GM21737 (cell line): ENCODE data around the gene GRIFIN.

Source experiments
- ATAC-seq: cut with Tn5 transposase; IDR thresholded peaks from one replicate; pipeline ENCODE4 v1.9.1; 2021; ENCODE audit warnings: mild to moderate bottlenecking, moderate library complexity; ENCODE audit not compliant: unreplicated experiment

GRIFIN gene

GRCh38 chr7:2513702-2514101 lies 37.5 kb upstream of the GRIFIN start:
- no peak for ATAC-seq

DNA sequence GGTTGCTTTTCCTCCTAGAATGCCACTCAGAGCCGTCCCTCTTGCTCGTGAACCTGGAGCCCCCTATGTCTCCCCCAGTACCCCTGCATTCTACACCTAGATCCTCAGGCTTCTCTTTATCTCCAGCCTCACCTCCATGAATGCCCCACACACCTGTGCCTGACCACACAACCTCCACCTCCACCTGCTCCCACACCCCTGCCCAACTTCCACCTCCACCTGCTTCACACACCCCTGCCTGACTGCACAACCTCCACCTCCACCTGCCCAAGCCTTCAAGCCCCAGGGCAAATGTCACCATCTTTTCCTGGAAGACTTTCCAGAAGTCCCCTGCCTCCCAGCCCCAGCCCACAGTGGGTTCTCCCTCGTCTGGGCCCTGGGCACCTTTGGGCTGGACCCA lies 36.5 kb upstream of the GRIFIN start:
- ATAC-seq: no peak

DNA sequence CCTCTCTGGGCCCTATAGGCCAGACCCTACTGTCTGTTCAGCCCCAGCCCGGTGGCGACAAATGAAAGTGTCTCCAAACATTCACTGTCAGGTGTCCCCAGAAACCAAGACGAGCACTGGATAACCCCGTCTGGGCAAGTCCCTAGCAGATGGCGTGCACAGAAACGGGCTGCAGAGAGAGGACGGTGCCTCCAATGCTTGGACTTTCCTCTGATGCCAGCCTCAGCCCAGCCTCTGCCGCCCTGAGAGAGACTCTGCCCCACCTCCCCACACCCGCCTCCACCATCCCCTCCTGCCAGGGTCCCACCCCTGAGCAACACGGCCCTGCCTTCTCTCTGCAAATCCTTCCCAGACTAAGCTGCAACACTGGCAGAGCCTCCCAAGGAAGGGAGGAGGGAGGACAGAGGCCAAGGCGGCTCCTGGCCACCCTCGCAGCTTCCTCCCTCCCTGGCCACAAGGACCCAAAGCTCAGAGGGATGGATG lies 36.0 kb upstream of the GRIFIN start:
- no peak for ATAC-seq

- no peak for ATAC-seq
Measured at GRCh38 chr7:2511769-2512168, 35.6 kb upstream of the GRIFIN start.

DNA sequence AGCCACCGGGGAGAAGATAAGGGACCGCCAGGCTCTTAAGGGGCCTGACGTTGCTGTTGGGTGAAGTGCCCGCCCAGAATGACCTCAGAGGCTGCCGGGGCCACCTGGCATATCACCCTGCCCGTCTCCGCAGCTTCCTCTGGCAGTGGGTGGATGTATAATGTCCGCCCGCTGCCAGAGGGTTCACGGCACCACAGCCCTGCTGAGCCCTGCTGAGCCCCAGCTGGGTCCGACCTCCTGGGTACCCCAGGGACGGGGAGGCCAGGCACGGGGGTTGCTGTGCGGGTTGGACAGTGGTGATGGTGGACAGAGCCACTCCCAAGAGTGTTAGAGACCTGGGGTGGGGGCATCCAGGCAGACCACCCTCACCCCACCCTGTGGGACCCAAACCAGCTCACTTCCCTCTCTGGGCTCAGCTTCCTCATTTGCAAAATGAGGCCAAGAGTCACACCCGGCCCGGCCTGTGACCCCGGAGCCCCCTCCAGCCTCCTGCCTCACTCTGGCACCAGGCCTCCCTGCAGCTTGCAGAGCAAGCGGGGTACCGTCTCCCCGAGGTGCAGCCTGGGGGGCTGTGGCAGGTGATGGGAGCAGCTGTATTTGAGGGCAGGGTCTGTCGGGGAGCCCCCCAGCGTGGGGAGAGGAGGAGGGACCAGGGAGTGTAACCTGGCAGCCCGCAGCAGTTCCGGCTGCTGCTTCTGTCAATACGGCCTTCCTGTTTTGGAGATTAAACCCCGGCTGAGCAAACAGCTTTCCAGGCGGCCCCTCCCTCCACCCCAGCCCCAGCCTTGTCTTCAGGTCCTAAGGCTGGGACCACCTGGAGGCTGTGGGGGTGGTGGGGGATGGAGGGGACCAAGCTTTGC lies 34.9 kb upstream of the GRIFIN start:
- no peak for ATAC-seq

DNA sequence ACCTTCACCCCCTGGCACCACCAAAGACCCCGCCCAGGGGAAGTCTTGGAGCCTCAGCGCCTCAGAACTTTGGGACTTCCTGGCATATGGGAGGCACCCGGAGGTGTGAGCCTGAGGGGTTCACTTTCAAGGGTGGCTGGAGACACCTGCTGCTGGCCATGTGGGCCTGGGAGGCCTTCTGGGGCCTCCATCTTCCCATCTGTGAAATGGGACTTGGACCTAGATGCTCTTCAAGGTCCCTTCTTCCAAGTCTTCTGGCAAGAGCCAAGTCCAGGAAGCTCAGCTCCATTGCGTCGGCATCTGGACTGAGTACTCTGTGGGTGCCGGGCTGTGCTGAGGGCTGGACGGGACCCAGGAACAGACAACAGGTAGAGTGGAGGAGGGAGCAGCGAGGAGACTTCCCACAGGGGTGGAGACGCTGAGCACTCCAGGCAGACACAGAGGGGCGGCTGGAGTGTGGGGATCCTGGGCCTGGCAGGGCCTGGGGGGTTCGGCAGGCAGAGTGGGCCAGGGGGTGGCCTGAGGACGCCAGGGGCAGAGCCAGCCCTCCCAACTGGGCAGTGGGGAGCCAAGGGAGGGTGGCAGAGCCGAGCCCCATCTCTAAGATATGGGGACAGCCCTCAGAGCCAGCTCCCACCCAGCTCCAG lies 34.1 kb upstream of the GRIFIN start:
- ATAC-seq: no peak

- ATAC-seq: no peak
Measured at GRCh38 chr7:2509298-2509906, 33.2 kb upstream of the GRIFIN start.

DNA sequence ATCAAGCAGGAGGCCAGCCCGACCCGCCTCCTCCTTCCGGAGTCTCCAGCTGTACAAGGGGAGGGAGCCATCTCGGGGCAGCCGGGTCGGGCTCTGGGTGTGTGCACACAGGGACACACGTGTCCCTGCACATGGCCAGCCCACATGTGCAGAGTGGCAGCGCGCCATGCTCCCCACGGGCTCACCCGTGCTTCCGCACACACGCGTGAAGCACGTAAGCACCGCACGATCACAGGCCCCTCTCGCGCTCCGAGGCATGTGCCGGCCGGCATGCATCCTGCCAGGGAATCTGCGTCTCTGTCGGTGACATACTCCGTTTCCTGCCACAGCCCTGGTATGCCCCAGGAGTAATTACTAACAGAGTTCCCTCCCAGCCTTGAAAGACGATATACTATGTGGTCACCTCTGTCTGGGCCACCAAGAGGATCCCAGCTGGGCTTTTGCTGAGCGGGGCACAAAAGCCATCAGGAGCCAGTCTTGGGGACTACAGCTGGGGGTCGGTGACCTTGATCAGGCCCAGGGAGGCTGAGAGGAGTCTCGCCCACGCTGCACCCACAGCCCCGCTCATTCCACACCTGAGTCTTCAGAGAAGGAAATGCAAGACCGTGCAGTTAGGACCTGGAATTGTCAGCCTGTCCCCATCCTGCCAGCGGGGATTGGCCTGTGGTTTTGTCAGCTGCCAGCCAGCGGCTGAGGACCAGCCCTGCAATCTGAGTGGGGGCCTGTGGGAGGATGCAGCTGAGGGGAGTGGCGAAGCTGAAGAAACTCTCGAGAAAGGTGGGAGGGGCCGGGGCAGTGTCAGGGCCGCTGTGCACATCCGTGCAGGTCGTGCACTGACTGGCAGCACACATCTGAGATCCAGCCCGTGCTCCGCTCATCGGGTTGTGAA lies 32.4 kb upstream of the GRIFIN start:
- ATAC-seq: peak; percentile 55

DNA sequence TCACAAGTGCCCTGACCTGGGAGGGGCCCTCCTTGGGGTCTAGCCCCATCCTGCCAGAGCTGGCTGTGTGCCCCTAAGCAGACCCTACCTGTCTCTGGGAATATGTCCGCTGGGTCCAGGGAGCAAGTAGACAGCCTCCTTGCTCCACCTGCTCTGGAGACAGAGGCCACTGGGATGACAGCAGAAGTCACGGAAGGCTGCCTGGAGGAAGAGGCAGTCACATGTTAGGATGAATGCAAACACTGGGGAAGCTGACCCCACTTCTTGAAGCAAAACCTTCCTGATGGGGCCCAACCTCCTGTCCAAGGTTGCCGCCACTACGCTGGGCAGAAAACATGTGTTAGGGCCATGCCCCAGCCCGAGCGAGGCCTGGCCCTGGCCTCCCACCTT lies 31.7 kb upstream of the GRIFIN start:
- ATAC-seq: no peak

- ATAC-seq: no peak
Measured at GRCh38 chr7:2507208-2507916, 31.2 kb upstream of the GRIFIN start.

DNA sequence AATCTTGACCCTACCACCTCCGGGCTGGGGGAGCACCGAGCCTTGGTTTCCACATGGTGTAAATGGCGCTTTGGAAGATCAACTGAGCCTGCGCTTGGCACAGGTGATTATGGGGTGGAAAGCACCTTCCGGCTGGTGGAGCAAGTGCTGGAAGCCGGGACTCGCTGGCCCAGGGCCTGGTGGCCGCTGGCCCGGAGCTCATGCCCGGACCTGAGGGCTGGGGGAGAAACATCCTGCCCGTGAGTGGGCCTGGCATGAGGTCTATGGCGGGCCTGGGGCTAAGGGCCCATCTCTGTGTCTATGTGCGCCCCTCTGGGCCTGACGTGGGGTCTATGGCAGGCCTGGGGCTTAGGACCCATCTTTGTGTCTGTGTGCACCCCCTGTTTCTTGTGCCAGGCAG lies 29.2 kb upstream of the GRIFIN start:
- ATAC-seq: no peak

DNA sequence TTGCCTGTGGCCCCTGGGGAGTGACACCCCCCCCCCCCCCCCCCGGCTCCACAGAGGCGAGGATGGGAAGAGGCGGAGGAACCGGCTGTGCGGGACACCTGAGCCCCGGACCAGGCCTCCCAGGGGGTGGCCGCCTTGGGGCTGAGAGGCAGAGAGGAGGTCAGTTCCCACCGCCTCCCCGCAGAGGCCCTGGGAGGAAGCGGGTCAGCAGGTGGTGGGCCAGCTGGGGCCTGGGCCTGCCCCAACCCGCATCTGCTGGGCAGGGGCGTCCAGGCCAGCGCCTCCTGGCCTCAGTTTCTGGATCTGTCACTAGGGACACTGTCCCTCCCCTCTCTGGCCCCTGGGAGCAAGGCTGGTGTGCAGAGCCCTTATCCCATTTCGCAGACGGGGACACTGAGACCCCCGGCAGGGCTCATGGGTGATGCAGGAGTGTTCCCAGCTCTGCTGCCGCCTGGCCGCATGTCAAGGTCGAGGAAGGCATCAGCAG lies 28.7 kb upstream of the GRIFIN start:
- ATAC-seq: no peak

- no peak for ATAC-seq
Measured at GRCh38 chr7:2504128-2504888, 28.1 kb upstream of the GRIFIN start.

DNA sequence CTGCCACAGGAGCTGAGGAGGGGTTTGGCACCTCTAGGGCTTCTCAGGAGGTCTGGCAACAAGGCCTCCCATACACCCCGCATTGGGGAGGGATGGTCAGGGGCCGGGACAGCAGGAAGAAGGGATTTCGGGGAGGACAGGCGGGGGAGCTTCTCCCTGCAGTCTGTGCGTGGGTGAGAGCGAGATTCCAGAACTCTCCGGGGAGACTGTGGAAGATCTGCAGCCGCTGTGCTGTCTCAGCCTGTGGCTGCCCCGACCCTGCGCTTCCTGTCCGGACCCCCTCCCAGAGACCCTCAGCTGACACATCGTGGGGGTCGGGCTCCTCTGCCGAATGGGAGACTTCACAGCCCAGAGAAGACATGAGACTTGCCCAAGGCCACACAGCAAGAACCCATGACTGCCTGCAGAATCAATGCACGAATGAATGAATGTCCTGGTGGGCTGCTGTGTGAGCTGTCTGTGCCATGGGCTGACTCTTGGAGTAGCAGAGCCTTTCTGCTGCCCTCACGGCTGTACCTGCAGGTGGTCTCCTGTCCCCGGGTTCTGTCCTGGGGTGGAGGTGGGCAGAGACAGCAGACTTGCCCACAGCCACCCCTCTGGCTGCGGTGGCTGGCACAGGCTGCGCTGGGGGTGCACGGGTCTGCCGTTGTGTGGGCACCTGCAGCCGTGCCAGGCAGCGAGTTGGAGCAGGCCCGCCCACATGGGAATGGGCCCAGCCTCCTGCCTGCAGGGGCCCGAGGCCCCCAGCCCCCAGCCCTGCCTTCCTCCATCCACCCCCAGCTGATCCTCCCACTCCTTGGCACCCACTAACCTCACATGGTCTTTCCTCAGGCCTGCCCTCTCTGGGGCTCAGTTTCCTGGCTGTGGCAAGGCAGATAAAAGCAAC lies 27.1 kb upstream of the GRIFIN start:
- no peak for ATAC-seq

GRCh38 chr7:2502647-2502966 lies 26.4 kb upstream of the GRIFIN start:
- ATAC-seq: no peak

DNA sequence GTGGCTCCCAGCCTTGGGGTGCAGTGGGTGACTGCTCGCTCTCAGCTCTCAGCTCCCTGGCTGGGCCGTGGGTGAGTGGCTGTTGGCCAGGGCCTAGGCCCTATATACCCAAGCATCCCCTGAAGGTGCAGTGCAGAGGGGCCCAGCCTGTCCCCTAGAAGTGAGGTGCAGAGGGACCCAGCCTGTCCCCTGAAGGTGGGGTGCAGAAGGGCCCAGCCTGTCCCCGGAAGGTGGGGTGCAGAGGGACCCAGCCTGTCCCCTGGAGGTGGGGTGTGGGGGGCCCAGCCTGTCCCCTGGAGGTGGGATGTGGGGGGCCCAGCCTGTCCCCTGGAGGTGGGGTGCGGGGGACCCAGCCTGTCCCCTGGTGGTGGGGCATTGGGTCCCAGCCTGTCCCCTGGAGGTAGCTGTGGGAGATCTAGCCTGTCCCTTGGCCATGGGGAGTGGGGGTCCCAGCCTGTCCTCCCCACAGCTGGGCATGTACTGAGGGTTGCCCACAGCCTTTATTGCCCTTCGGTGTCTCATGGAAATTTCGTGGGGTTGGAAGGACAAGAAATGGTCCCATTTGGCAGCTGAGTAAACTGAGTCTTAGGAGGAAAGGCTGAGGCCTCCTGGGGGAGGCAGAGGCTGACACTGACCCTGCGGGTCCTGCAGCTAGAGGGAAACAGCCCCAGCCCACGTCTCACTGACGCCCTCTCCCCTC lies 25.9 kb upstream of the GRIFIN start:
- no peak for ATAC-seq

DNA sequence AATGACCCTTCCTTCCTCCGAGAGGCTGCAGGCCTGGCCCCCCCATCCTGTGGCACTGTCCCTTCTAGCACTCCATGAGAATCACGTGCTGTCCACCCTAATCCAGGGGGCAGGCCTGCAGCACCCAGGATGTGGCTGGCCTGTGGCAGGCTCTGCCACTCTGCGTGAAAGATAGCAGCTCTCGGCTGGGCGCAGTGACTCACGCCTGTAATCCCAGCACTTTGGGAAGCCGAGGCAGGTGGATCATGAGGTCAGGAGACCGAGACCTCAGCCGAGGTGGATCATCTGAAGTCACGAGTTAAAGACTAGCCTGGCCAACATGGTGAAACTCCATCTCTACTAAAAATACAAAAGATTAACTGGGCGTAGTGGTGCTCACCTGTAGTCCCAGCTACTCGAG lies 24.5 kb upstream of the GRIFIN start:
- no peak for ATAC-seq
